GM12892 (cell line): ENCODE data around the gene C2orf92.

Experiments used
- POLR2A ChIP-seq: IDR thresholded peaks from 2 replicates; pipeline ENCODE4 v1.6.1; 2011; ENCODE audit warnings: low read depth, low read length, control low read depth
- POLR2AphosphoS5 ChIP-seq: IDR thresholded peaks from 2 replicates; pipeline ENCODE4 v1.6.1; 2011; ENCODE audit warnings: low read depth, low read length, control low read depth

GRCh38 chr2:97659256-97660043 is 10.1 kb upstream of the C2orf92 start:
- TF ChIP-seq POLR2A, result no peak
- no peak for TF ChIP-seq POLR2AphosphoS5
